Colonic mucosa (tissue), 4 donors: ENCODE measurements around the gene SLC52A1. TPM values are rescaled to one million over a fixed set of nuclear protein-coding genes. Genes with fewer than 3 reads are reported as not detected.

Experiments used
- DNase-seq: peaks from one replicate; pipeline ENCODE4 v3.0.0-alpha.2; 2020
- H3K27ac ChIP-seq: fragments of 200-600 bp; one replicate; pipeline ENCODE4 v1.8.0; 2021
- H3K27me3 ChIP-seq: fragments of 200-600 bp; one replicate; pipeline ENCODE4 v1.8.0; 2021
- H3K36me3 ChIP-seq: fragments of 200-600 bp; one replicate; pipeline ENCODE4 v1.8.0; 2021
- H3K4me1 ChIP-seq: fragments of 200-600 bp; one replicate; pipeline ENCODE4 v1.8.0; 2021; ENCODE audit warnings: mild to moderate bottlenecking
- H3K4me3 ChIP-seq: fragments of 200-600 bp; one replicate; pipeline ENCODE4 v1.8.0; 2021
- H3K9ac ChIP-seq, 2 donors: one replicate each; pipeline ENCODE4 v1.7.0; 2013; ENCODE audit warnings: control low read depth in 2 of 2, low read depth in 2 of 2, low read length in 2 of 2
- H3K9me3 ChIP-seq: fragments of 200-600 bp; one replicate; pipeline ENCODE4 v1.8.0; 2021
- CTCF ChIP-seq: fragments of 200-600 bp; IDR thresholded peaks from one replicate; pipeline ENCODE4 v1.8.0; 2022; ENCODE audit warnings: antibody characterized with exemption, mild to moderate bottlenecking
- intact Hi-C: fragments of 100-400 bp; cut with DNase I; formaldehyde crosslinking; loops from one replicate; pipeline ENCODE4 v1.14.1; 2022
- total RNA-seq, 2 donors: library from RNA; stranded (reverse); fragmentation: NEBNext Ultra II Directional in 1 of 2; extraction: Animal tissue kit (Norgen Biotek cat#: 25700) in 1 of 2; gene quantifications; one replicate each; pipeline ENCODE4 v1.2.1, GENCODE V29; 2021
- donor health status: healthy.
- donor health status: DM: no; HTN: no; CAD: no.
- donor health status: DM: no; HTN: no; CAD: no.

The SLC52A1 gene
- total RNA-seq, 2 donors from 2014 or later, result 1.7 to 2.6 TPM

GRCh38 chr17:5042157-5043022 is 7.2 kb upstream of the SLC52A1 start:
- intact Hi-C loops, result no loop called here
- H3K4me1 ChIP-seq, result peaks cover 4% of the 10 kb centered on the region
- H3K27ac ChIP-seq, result peak overlapping the region; percentile 38
- peak overlapping the region; percentile 3 for H3K4me3 ChIP-seq
- H3K9ac ChIP-seq, result peak overlapping the region; percentile 4 to 66
- H3K27me3 ChIP-seq, result no peaks in the 10 kb centered on the region
- no peaks in the 10 kb centered on the region for H3K9me3 ChIP-seq
- TF ChIP-seq CTCF, result no peak
- DNase-seq, result peak; percentile 59
- no peaks in the 10 kb centered on the region for H3K36me3 ChIP-seq

GRCh38 chr17:5034651-5035050 is 575 bp downstream of the SLC52A1 start:
- no peak for TF ChIP-seq CTCF
- no peaks in the 10 kb centered on the region for H3K4me1 ChIP-seq
- no peak overlapping the region for H3K27ac ChIP-seq
- H3K9me3 ChIP-seq, result no peaks in the 10 kb centered on the region
- intact Hi-C loops, result no loop called here
- H3K9ac ChIP-seq, result peak overlapping the region in 1 of 2 donors; percentile 12
- no peak overlapping the region for H3K4me3 ChIP-seq
- H3K27me3 ChIP-seq, result no peaks in the 10 kb centered on the region
- no peak for DNase-seq
- H3K36me3 ChIP-seq, result no peaks in the 10 kb centered on the region

GRCh38 chr17:5034063-5034462 is 1.2 kb downstream of the SLC52A1 start:
- Histone ChIP-seq H3K4me3 (no peak overlapping the region), H3K9ac (no peak overlapping the region), H3K27me3 (no peaks in the 10 kb centered on the region), H3K4me1 (no peaks in the 10 kb centered on the region), H3K27ac (no peak overlapping the region), H3K36me3 (no peaks in the 10 kb centered on the region), H3K9me3 (no peaks in the 10 kb centered on the region)
- no peak for DNase-seq
- intact Hi-C loops, result no loop called here
- TF ChIP-seq CTCF, result no peak

GRCh38 chr17:5033352-5034015 is 1.7 kb downstream of the SLC52A1 start:
- no peak for TF ChIP-seq CTCF
- H3K27ac ChIP-seq, result no peak overlapping the region
- H3K27me3 ChIP-seq, result no peaks in the 10 kb centered on the region
- no peak overlapping the region for H3K9ac ChIP-seq
- no peak for DNase-seq
- H3K9me3 ChIP-seq, result no peaks in the 10 kb centered on the region
- no peaks in the 10 kb centered on the region for H3K36me3 ChIP-seq
- intact Hi-C loops, result no loop called here
- H3K4me1 ChIP-seq, result no peaks in the 10 kb centered on the region
- H3K4me3 ChIP-seq, result no peak overlapping the region

- intact Hi-C loops, result no loop called here
- Histone ChIP-seq H3K27me3 (no peaks in the 10 kb centered on the region), H3K9me3 (no peaks in the 10 kb centered on the region), H3K27ac (no peak overlapping the region), H3K4me1 (no peaks in the 10 kb centered on the region), H3K36me3 (no peaks in the 10 kb centered on the region), H3K9ac (no peak overlapping the region), H3K4me3 (no peak overlapping the region)
- no peak for DNase-seq
- no peak for TF ChIP-seq CTCF
Observed at GRCh38 chr17:5032865-5033264, 2.4 kb downstream of the SLC52A1 start.
